ENCODE measurements around the gene AAK1. TPM values are rescaled to one million over a fixed set of nuclear protein-coding genes. Genes with fewer than 3 reads are reported as not detected.

Gene AAK1
- total and polyA plus RNA-seq, 2 of the 13 experiments (the other 11 are each of a cell fraction or from before 2014, with no cell fraction given): 9.8 to 10.3 TPM

DNA sequence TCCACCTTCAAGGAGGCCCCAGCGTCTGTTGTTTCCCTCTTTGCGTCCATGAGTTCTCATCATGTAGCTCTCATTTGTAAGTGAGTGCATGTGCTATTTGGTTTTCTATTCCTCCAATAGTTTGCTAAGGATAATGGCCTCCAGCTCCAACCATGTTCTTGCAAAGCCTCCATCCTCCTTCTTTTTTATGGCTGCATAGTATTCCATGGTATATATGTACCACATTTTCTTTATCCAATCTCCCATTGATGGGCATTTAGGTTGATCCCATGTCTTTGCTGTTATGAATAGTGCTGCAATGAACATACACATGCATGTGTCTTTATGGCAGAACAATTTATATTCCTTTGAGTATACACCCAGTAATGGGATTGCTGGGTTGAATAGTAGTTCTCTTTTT lies 133.3 kb downstream of the AAK1 start:
- ATAC-seq: no peak
- intact Hi-C loops (cut with micrococcal nuclease; ENCODE audit: unreplicated experiment): no loop called here
- H3K4me3 ChIP-seq (replicated peaks in 1 of 3; ENCODE audit: insufficient read depth in 1 of 3, low read depth in 2 of 3, low read length in 3 of 3): no peak overlapping the region
- H3K9me3 ChIP-seq (ENCODE audit: low read length): no peaks in the 10 kb centered on the region
- H2AFZ ChIP-seq (ENCODE audit: low read length): no peak overlapping the region
- no peak for FAIRE-seq
- H3K9ac ChIP-seq (ENCODE audit: insufficient read depth, low read depth, low read length): no peak overlapping the region
- BruUV-seq (replicated peaks): no TSS peak
- CTCF ChIA-PET (ENCODE audit: low intra/inter-chr PET ratio, low total read pairs): no interaction called here
- H3K79me2 ChIP-seq (ENCODE audit: insufficient read depth, low read length): no peaks in the 10 kb centered on the region
- in situ Hi-C loops (cut with HindIII; ENCODE audit: extremely low pct_ligation_motif_present, low pct_unique_long_range_greater_than_20kb): no loop called here
- no peak overlapping the region for H3K27ac ChIP-seq (ENCODE audit: extremely low read length, insufficient read depth, low read length)
- 100% methylated on average over 2 of the region's 2 CpGs for WGBS (ENCODE audit: low lambda C conversion rate)
- H3K4me1 ChIP-seq (ENCODE audit: insufficient read depth, low read length): peaks cover 6% of the 10 kb centered on the region
- no peak overlapping the region for H3K4me2 ChIP-seq (ENCODE audit: low read depth, low read length)
- no peaks in the 10 kb centered on the region for H4K20me1 ChIP-seq (ENCODE audit: insufficient read depth, low read length)
- H3K27me3 ChIP-seq (ENCODE audit: control insufficient read depth in 1 of 2, insufficient read depth in 2 of 2, low read length in 2 of 2): no peaks in the 10 kb centered on the region
- peaks cover 19 to 71% of the 10 kb centered on the region in 2 experiments for H3K36me3 ChIP-seq (replicated peaks in 1 of 2; ENCODE audit: control insufficient read depth in 1 of 2, insufficient read depth in 2 of 2, low read length in 2 of 2)
- POLR2A ChIA-PET: no interaction called here
- TF ChIP-seq ZNF558 (CRISPR knock-in tag; IDR thresholded peaks at IDR 0.05; ENCODE audit: borderline replicate concordance) (no peak), ZNF724P (CRISPR knock-in tag; IDR thresholded peaks at IDR 0.05; ENCODE audit: borderline replicate concordance) (no peak), ZNF879 (CRISPR knock-in tag; IDR thresholded peaks at IDR 0.05) (no peak), ZNF124 (CRISPR knock-in tag; IDR thresholded peaks at IDR 0.05) (no peak), ZNF460 (CRISPR knock-in tag; IDR thresholded peaks at IDR 0.05; ENCODE audit: borderline replicate concordance) (no peak), ZNF83 (CRISPR knock-in tag; IDR thresholded peaks at IDR 0.05; ENCODE audit: borderline replicate concordance) (no peak), NFE2L2 (IDR thresholded peaks at IDR 0.05; ENCODE audit: low read length) (no peak), CC2D1A (CRISPR knock-in tag; IDR thresholded peaks at IDR 0.05) (no peak), MAF1 (CRISPR knock-in tag; IDR thresholded peaks at IDR 0.05; ENCODE audit: borderline replicate concordance) (no peak), ZNF20 (CRISPR knock-in tag; IDR thresholded peaks at IDR 0.05) (no peak)
- no peak for DNase-seq (ENCODE audit: low spot score)

DNA sequence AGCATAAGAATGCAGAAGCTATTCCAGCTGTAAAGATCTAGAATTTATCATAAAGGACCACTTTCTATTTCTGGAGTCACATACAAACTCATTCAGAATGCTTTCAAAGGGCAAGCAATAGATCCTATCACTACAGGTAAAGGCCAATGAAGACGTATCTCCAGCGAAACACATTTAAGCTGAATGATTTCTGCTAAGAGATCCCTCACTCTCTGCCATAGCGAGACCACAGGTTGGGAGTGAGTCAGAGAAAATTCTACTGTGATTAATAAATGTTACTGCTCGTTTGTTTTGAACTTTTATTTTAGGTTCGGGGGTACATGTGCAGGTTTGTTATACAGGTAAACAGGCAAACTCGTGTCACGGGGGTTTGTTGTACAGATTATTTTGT lies 133.8 kb downstream of the AAK1 start:
- DNase-seq (ENCODE audit: low spot score) (no peak), FAIRE-seq (no peak), ATAC-seq (no peak)
- H3K9ac ChIP-seq (ENCODE audit: insufficient read depth, low read depth, low read length): no peak overlapping the region
- peaks cover 19 to 68% of the 10 kb centered on the region in 2 experiments for H3K36me3 ChIP-seq (replicated peaks in 1 of 2; ENCODE audit: control insufficient read depth in 1 of 2, insufficient read depth in 2 of 2, low read length in 2 of 2)
- H3K4me2 ChIP-seq (ENCODE audit: low read depth, low read length): no peak overlapping the region
- ChIA-PET POLR2A (no interaction called here), CTCF (ENCODE audit: low intra/inter-chr PET ratio, low total read pairs) (no interaction called here)
- H3K27me3 ChIP-seq (ENCODE audit: control insufficient read depth in 1 of 2, insufficient read depth in 2 of 2, low read length in 2 of 2): no peaks in the 10 kb centered on the region
- 98% methylated on average over 7 of the region's 7 CpGs for WGBS (ENCODE audit: low lambda C conversion rate)
- no peaks in the 10 kb centered on the region for H3K79me2 ChIP-seq (ENCODE audit: insufficient read depth, low read length)
- H3K4me1 ChIP-seq (ENCODE audit: insufficient read depth, low read length): peaks cover 6% of the 10 kb centered on the region
- in situ Hi-C loops (cut with HindIII; ENCODE audit: extremely low pct_ligation_motif_present, low pct_unique_long_range_greater_than_20kb): no loop called here
- H3K9me3 ChIP-seq (ENCODE audit: low read length): no peaks in the 10 kb centered on the region
- BruUV-seq (replicated peaks): no TSS peak
- no peak overlapping the region for H3K4me3 ChIP-seq (replicated peaks in 1 of 3; ENCODE audit: insufficient read depth in 1 of 3, low read depth in 2 of 3, low read length in 3 of 3)
- no peaks in the 10 kb centered on the region for H4K20me1 ChIP-seq (ENCODE audit: insufficient read depth, low read length)
- H2AFZ ChIP-seq (ENCODE audit: low read length): no peak overlapping the region
- intact Hi-C loops (cut with micrococcal nuclease; ENCODE audit: unreplicated experiment): no loop called here
- H3K27ac ChIP-seq (ENCODE audit: extremely low read length, insufficient read depth, low read length): no peak overlapping the region
- no peak for TF ChIP-seq SP4 (CRISPR knock-in tag; IDR thresholded peaks at IDR 0.05)
- TF ChIP-seq TSC22D2 (CRISPR knock-in tag; IDR thresholded peaks at IDR 0.05; ENCODE audit: borderline replicate concordance): no peak
- TF ChIP-seq ZNF317 (CRISPR knock-in tag; IDR thresholded peaks at IDR 0.05): no peak
- TF ChIP-seq, protein P1, sequence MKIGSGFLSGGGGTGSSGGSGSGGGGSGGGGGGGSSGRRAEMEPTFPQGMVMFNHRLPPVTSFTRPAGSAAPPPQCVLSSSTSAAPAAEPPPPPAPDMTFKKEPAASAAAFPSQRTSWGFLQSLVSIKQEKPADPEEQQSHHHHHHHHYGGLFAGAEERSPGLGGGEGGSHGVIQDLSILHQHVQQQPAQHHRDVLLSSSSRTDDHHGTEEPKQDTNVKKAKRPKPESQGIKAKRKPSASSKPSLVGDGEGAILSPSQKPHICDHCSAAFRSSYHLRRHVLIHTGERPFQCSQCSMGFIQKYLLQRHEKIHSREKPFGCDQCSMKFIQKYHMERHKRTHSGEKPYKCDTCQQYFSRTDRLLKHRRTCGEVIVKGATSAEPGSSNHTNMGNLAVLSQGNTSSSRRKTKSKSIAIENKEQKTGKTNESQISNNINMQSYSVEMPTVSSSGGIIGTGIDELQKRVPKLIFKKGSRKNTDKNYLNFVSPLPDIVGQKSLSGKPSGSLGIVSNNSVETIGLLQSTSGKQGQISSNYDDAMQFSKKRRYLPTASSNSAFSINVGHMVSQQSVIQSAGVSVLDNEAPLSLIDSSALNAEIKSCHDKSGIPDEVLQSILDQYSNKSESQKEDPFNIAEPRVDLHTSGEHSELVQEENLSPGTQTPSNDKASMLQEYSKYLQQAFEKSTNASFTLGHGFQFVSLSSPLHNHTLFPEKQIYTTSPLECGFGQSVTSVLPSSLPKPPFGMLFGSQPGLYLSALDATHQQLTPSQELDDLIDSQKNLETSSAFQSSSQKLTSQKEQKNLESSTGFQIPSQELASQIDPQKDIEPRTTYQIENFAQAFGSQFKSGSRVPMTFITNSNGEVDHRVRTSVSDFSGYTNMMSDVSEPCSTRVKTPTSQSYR (CRISPR knock-in tag; IDR thresholded peaks at IDR 0.05; ENCODE audit: borderline replicate concordance): no peak
- TF ChIP-seq ISL2 (CRISPR knock-in tag; IDR thresholded peaks at IDR 0.05): no peak
- no peak for TF ChIP-seq PHF21A (CRISPR knock-in tag; IDR thresholded peaks at IDR 0.05)
- no peak for TF ChIP-seq ARNTL (CRISPR knock-in tag; IDR thresholded peaks at IDR 0.05)
- TF ChIP-seq FOXA3 (CRISPR knock-in tag; IDR thresholded peaks at IDR 0.05): no peak
- TF ChIP-seq KDM5A (IDR thresholded peaks at IDR 0.05; ENCODE audit: borderline replicate concordance, low read length): no peak
